ENCODE results near the gene NRP1.

Gene NRP1

GRCh38 chr10:33288127-33288526 is 46.3 kb downstream of the NRP1 start:
- no peak for DNase-seq

- DNase-seq: no peak
Observed at GRCh38 chr10:33287112-33287511, 47.4 kb downstream of the NRP1 start.

GRCh38 chr10:33286157-33286934 is 48.1 kb downstream of the NRP1 start:
- DNase-seq: no peak

- DNase-seq: no peak
Observed at GRCh38 chr10:33284945-33285344, 49.5 kb downstream of the NRP1 start.

- DNase-seq: no peak
Observed at GRCh38 chr10:33279811-33280602, 54.5 kb downstream of the NRP1 start.

- DNase-seq: no peak
Observed at GRCh38 chr10:33279276-33279675, 55.2 kb downstream of the NRP1 start.

GRCh38 chr10:33278198-33278597 is 56.3 kb downstream of the NRP1 start:
- DNase-seq: no peak

GRCh38 chr10:33277135-33277536 is 57.3 kb downstream of the NRP1 start:
- no peak for DNase-seq

- no peak for DNase-seq
Observed at GRCh38 chr10:33276282-33276923, 58.1 kb downstream of the NRP1 start.

- DNase-seq: no peak
Observed at GRCh38 chr10:33274096-33274785, 60.2 kb downstream of the NRP1 start.

GRCh38 chr10:33273295-33274002 is 61.0 kb downstream of the NRP1 start:
- DNase-seq: no peak

- no peak for DNase-seq
Observed at GRCh38 chr10:33272635-33273034, 61.8 kb downstream of the NRP1 start.

- no peak for DNase-seq
Observed at GRCh38 chr10:33271969-33272583, 62.4 kb downstream of the NRP1 start.

GRCh38 chr10:33270971-33271370 is 63.5 kb downstream of the NRP1 start:
- DNase-seq: no peak

- DNase-seq: no peak
Observed at GRCh38 chr10:33267708-33268107, 66.8 kb downstream of the NRP1 start.

GRCh38 chr10:33265621-33266020 is 68.8 kb downstream of the NRP1 start:
- no peak for DNase-seq

- DNase-seq: no peak
Observed at GRCh38 chr10:33263453-33263852, 71.0 kb downstream of the NRP1 start.

- no peak for DNase-seq
Observed at GRCh38 chr10:33262871-33263270, 71.6 kb downstream of the NRP1 start.

GRCh38 chr10:33260403-33261149 is 73.9 kb downstream of the NRP1 start:
- no peak for DNase-seq

GRCh38 chr10:33258967-33259366 is 75.5 kb downstream of the NRP1 start:
- no peak for DNase-seq

GRCh38 chr10:33257439-33258080 is 76.9 kb downstream of the NRP1 start:
- DNase-seq: no peak

Data from activated CD8-positive, alpha-beta memory T cell treated with anti-CD3 and anti-CD28 coated beads, Interleukin-2, amount 50 U/mL, for 4 hours (primary cell).